ENCODE data around the gene PIP5K1B.

PIP5K1B gene

DNA sequence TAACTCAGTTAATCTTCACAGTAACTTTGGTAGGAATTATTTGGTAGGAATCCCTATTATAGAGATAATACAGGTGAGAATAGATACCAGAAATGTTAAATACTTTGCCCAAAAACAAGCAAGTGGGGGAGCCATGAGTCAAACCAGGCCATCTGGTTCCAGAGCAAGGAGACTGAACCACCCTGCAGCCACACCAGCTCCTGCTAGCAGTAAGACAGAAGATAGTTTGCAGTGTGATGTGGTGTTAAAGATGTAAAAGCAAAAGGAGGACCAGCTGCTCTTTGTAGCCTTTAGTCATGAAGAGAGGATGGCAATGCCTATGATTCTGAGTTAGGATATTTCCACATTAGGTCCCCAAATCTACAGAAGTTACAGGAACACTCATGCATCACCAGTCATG is 207.5 kb downstream of the PIP5K1B start:
- no peak for DNase-seq (ENCODE audit: low read depth)

DNA sequence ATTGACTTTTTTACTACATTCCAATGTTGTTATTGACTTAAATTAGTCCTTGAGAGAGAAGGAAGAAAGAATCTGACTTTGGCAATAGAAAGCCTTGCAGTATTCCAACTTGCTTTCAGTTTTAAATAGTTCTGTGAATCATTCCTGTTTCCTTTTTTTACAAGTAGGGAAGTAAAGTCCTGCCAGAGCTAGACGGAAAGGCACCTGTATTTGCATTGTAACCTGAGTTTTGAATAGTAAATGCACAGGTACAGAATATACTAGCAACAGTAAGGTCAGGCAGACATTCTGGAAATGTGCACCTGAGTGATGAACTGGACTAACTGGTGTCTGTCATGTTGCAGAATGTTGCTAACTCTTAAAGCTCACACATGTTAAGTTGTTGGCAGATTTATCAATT is 208.0 kb downstream of the PIP5K1B start:
- DNase-seq (ENCODE audit: low read depth), result no peak

DNA sequence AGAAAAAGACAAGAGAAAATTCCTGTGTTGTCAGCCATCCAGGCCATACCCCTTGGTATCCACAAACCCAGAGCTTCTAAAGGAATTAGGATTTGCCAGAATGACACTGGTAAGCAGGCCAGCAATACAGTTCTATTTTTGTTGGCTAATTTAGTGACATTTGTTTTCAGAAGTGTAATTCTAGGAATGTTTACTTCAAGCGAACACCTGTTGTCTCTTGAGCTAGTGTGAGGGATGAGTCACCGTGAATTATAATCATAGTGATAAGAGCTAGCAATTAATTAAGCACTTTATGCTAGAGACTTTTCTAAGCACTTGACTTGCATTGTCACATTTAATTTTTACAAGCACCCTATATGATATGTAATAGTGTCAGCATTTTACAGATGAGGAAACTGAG is 209.7 kb downstream of the PIP5K1B start:
- DNase-seq (ENCODE audit: low read depth), result no peak

DNA sequence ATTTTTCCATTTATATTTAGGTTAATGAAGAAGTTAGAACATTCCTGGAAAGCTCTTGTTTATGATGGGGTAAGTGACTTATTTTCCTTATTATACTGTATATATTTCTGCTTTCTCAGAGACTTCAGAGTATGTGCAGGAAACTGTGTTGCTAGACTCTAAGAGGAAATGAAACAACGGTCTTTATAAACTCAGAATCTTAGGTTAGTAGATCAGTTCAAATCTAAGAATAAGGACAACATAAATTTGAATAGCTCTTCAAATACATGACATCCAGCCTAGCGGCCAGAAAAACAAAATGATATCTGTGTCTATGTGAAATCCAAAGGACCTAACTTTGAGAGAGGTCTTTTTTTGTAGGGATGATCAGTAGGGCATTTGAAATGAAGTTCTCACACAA is 214.6 kb downstream of the PIP5K1B start:
- DNase-seq (ENCODE audit: low read depth), result no peak

DNA sequence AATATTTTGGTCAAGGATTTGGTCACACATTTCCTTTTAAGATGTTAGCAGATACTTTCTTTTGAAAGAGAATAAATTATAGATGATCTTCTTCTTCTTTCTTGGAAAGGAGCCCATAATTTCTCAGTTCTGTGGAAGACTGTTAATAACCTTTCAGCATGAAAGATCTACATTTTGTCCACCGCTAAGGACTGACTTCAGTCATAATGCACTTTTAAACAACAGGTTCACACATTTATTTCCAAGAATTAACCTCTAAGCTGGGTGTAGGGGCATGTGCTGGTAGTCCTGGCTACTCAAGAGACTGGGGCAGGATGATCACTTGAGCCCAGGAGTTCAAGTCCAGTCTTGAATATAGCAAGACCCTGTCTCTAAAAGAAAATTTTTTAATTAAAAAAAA is 215.9 kb downstream of the PIP5K1B start:
- no peak for DNase-seq (ENCODE audit: low read depth)

DNA sequence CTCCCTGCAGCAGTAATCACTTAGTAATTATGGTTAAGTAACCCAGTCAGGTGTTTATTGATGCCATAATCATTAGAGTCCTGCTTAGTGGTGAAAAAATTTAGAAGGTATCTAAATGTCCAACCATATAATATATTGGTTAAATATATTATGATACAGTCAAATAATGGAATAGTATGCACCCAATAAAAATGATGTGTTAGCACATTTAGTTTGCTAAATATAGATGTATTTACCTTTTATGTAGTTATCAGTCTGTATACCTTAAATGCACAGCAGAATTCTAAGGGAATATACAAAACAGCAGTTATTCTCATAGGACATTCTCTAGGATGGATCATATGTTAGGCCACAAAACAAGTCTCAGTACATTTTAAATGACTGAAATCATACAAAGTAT is 218.4 kb downstream of the PIP5K1B start:
- DNase-seq (ENCODE audit: low read depth), result no peak

DNA sequence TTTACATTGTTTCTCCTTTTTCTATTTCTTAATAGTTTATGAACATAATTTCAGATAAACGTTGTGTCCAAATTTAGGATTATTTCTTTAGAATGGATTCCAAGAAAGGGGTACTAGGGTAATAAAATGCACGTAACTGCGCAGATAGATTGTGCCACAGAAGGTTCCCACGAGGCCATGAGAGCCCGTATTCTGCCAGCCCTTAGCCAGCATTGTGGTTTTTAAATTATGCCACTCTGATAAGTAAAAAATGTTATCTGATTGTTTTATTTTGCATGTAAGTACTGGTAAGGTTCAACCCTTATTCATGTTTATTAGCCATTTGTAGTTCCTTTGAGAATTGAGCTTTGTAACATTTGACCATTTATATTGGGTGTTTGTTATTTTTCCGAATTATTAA is 220.1 kb downstream of the PIP5K1B start:
- no peak for DNase-seq (ENCODE audit: low read depth)

DNA sequence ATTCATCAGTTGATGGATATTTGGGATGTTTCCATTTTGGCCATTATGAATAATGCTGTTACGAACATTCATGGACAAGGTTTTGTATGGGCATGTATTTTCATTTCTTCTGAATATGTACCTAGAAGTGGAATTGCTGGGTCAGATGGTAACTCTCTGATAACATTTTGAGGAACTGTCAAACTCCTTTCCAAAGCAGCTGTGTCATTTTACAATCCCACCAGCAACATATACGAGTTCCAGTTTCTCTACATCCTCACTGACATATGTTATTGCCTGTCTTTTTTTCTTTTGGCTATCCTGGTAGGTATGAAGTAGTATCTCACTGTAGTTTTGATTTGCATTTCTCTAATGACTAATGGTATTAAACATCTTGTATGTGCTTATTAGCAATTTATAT is 222.1 kb downstream of the PIP5K1B start:
- no peak for DNase-seq (ENCODE audit: low read depth)

DNA sequence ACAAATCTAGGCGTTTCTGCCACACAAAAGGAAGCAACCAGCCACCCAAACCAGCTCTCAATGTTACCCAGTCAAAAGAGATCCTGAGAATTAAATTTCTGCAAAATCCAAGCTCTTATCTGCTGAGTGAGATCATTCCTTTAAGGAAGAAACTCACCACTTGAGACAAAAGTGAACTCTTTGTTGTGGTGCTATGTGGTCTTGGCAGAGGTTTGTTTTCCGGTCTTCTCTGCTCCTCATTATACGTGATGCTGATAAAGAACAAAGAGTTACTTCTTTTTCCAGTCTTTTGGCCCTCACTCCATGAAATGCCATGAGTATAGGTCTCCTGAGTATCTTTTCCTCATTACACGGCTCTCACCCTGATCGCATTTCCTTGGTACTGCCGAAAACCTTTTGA is 226.8 kb downstream of the PIP5K1B start:
- no peak for DNase-seq (ENCODE audit: low read depth)

DNA sequence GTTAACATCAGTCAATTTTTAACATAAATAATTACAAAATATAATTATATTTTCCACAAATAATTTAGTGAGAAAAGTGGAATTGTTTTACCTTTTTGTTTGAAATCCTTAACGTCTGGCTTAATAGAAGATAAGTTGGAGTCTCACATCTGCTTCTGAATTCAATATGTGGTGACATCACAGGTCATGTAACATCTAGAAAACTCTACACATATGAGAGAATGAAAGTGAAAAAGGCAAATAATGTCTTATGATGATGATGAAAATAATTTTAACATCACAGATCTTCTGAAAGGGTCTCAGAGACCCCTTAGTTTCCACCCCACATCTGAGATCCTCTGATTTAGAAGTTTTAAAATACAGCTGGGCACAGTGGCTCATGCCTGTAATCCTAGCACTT is 227.4 kb downstream of the PIP5K1B start:
- no peak for DNase-seq (ENCODE audit: low read depth)

DNA sequence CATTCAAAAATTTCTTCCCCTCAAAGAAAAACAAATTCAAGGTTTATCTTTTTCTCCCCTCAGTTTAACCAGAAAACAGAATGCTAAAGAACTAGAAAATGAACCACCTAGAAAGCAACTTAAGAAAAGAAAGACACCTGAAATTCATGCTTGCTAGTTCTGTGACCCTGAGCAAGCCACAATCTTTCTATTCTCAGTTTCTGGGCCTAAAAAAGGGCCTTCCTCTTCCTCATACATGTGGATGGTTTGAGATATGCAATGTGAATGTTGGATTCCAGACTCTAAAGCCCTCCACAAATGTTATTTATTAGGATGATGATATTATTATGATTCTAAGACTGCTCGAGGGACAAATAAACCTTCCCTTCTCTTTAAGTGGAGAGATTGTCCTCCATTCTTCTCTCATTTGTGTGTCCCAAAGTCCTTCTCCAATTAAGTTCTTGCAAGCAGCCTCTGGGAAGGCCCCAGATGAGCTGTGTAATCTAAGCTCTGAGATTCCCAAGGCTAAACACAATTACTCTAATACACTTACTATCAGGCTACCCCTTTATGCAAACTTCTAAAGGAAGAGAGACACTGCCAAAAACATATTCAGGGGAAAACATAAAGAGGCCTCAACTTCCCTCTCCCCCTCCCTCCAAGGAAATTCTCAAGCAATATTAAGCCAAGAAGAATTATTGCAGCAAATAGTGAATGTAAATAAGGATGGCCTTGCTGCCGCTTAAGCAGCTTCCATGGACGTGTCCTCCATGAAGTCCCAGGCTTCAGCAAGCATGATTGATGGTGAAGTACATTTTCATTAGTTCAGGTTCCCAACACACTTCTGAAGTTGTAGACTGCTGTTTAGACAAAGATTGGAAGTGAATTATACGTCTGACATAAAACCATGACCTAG is 228.6 kb downstream of the PIP5K1B start:
- DNase-seq (ENCODE audit: low read depth), result no peak

DNA sequence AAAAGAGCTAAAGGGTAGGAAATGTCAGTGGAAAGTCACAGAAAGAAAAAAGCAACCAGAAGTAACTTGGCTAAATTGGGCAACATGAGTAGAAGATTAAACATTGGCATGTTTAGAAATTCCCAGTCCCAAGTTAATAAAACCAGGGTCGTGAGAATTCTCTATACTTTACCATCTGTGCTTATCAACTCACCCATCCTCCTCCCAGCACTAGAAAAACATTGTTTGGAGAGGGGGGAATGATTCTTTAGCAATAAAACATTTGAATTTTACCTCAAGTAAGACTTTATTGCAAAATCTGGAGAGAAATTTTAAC is 229.2 kb downstream of the PIP5K1B start:
- DNase-seq (ENCODE audit: low read depth), result no peak

DNA sequence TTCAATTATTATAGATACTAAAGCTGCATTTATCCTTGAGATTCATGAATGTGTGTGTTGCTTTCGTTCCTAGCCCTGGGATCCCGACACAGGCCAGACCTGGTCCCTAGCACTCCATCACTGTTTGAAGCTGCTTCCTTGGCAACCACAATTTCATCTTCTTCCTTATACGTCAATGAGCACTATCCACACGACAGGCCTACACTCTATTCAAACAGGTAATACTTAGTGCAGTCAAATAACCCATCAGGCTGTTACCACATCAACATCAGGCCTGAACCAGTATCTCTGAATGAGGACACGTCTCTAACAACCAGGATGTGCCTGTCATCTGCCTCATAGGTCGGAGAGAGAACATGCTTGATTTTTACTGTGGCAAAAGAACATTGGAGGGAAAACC is 235.5 kb downstream of the PIP5K1B start:
- no peak for DNase-seq (ENCODE audit: low read depth)

DNA sequence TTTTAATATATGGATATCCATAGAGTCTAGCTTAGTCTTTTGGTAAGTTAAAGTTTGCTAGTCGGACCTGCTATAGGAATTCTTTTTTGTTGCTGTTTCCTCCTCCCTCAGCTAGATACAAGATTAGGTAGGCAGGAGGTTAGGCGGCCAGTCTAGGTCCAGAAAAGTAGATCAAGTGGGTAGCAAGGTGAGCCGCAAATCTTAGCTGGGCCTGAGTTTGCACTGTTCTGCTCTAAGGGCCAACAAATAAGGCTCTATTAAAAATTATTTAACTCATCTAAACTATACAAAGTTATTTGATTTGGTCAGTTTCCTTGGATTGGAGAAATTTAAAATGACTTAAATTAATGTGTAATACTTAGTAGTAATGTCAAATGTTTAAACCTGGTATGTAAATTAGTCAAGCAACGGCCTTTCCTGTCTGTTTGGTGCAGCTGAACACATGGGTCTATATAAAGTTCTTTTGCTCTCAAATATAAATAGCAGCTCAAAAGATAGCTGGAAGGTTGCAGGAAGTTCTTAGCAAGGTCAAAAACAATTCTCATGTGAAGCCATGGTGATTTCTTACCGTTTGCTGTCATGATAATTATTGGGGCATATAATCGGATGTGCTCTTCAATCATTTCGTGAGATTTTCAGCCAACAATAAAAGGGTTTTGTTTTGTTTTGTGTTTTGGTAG is 236.9 kb downstream of the PIP5K1B start:
- DNase-seq (ENCODE audit: low read depth), result no peak

DNA sequence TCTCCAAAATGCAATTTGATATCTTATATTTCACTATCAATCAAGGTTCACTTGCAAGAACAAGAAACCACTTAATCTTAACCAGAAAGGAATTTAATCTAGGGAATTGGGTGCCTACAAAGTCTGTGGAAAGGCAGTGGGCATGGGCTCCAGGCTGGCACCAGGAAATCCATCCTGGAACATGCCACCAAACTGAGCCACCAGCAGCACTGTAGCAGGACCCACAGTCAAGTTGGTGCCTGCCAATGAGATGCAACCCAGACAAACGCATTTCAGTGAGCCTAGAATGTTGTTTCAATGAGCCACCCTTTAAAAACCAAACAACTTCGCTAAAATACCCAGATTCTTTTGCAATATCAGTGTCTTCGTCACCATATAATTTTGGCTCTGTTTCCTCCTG is 237.8 kb downstream of the PIP5K1B start:
- no peak for DNase-seq (ENCODE audit: low read depth)

DNA sequence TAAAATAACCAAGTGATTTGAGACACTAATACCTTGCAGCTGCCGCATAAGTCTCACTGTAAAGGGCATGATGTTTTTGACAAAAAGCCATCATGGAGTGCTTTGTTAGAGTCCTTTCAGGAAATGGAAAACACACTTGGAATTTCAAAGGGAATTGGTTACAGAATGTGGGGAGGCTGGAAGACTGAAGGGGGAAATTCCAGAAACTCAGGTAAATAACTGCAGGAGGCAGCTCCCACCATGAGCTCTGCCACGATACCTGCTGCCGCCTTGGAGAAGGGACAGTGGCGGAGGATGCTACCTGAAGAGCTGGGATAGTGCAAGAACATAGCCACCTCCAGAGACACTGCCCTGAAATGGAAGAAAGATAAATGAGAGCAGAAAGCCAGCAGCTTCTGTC is 242.0 kb downstream of the PIP5K1B start:
- DNase-seq (ENCODE audit: low read depth), result no peak

DNA sequence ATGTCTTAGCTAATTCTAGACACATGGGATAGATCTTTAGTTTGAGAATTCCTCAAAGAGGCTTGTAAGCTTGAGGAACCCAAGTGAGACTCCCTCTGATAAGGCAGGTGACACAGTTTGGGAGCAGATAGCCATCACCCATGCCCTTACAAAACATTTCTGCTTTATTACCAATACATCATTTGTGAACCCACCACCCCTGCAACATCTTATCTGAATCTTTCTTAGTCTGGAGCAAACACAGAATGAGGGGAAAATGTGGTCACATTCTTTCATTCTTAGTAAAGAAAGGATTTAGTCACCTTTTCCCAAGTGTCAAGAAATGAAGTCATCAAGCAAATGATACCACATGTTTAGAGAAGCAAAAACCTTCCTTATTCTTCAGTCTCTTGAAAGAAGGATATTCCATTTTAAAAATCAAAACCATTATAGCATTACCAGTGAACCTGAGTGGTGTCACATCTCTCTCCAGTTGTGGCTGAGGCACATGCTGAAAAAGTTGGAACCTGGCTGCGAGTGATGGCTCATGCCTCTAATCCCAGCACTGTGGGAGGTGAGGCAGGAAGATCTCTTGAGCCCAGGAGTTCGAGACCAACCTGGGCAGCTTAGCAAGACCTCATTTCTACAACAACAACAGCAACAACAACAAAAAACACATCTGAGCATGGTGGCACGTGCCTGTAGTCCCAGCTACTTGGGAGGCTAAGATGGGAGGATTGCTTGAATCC is 243.0 kb downstream of the PIP5K1B start:
- no peak for DNase-seq (ENCODE audit: low read depth)

DNA sequence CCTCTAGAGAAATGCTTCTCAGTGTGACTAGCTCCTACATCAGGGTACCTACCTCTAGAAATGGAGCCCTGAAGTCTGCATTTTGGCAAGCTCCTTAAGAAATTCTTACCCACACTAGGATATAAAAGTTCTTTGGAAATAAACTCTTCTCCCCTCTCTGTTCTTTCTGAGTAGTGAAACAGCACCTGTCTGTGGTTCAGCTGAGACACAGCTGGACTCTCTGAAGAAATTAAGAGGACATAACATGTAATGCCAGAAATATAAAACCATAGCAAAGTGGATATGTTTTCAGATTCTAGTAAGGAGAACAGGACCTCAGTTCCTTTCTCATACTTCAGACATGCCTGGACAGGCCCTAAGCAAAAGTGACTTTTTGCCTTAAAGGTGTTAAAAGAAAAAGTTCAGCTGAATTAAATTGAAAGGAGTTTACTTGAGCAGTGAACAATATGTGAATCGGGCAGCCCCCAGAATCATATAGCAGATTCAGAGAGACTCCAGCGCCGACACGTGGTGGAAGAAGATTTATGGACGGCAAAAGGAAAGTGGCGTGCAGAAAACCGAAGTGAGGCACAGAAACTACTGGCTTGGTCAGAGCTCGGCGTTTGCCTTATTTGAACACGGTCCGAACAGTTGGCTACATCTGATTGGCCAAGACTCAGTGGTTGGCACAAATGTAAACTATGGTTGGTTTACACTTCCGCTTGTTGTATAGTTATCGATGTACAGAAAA is 244.4 kb downstream of the PIP5K1B start:
- DNase-seq (ENCODE audit: low read depth), result no peak

DNA sequence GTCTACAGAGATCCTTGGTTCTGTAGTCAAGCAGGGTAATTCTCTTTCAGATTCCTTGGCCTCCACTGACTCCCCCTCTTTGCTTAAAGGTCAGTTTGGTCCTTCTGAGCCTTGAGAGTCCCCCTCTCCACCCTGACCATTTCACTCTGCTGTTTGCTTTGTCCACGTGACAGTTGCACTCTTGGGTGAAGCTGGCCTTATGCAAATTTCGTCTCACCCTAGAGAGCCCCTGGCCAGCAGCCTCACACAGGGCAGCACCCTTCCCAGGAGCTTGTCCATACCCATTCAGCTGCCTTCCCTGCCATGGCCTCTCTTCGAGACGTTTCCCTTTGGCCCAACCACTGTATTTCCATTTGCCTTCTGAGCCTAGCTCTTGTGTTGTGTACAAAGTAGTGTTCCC is 245.1 kb downstream of the PIP5K1B start:
- DNase-seq (ENCODE audit: low read depth), result no peak

DNA sequence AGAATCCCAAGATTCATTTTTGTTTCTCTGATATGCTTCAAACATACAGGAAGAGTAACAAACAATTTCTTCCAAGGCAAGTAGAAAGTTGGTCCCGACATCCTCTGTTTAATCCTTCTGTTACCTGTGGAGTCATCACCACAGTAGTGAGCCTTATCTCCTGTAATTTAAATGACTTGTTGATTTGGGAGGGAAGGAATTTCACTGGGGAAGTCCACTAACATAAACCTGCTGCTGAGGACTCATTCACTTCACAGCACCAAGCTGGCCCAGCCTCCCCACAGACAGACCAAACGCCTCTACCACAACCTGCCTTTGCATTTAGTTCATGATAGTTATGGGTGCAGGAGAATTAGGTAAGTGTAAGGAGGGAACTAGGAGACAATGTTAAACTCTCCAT is 245.6 kb downstream of the PIP5K1B start:
- DNase-seq (ENCODE audit: low read depth), result no peak

DNA sequence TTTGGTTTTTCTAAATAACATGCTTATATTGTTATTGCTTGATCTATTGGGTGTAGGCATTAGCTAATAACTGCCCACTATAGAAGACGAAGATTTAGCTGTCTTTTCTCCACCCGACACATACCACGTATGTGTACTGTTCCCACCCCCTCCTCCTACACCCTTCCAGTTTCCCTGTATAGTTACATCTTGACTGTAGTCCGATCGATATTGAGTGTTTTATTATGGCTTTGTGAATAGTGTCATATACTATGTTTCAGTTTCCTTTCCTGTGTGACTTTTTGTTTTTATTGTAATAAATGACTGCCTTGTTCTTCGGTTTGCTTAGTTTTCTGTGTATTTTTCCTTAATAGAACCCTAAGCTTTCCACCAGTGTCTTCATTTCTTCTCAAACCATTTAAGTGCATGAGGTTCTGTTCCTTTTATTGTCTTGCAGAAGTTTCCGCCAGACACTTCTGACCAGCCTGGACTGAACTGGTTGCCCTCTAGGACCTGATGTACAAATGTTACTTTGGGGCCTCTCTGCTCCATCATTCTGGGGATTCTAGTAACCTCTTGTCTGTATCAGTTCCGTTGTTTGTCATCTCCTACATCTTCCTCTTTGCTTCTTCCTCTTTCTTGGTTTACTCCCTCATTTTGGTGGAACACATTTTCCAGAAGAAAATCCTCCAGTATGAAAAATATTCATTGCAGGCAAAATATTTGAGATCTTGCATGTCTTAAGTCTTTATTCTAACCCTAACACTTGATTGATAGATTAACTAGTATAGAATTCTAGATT is 247.0 kb downstream of the PIP5K1B start:
- DNase-seq (ENCODE audit: low read depth), result no peak

DNA sequence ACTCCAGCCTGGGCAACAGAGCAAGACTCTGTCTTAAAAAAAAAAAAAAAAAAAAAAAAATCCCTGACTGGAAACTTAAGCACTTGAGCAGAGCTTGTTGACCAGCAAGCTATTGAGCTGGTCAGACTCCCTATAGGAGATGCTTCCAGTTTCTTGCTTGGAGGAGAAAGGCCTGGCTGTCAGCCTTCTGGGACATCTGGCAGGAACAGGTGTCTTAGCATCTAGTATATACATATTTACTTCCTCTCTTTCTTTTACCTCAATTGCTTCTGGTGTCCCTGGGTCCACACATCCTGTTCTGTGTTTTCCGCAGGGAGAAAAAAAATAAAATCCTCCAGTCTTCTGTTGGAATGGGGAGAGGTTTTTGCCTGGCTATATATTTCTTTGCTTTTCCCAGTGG is 248.7 kb downstream of the PIP5K1B start:
- DNase-seq (ENCODE audit: low read depth), result no peak
